MM.1S (cell line): ENCODE measurements around the gene TSGA10.
"Not testable (repeated sequence)": the region's sequence is repeated elsewhere in the genome, so short reads cannot be mapped to it uniquely, and the experiment has no call there.

Experiments used
- EZH2phosphoT487 ChIP-seq: fragments of 300-600 bp; sonication (generic); IDR thresholded peaks from 2 replicates; pipeline ENCODE4 v1.6.1; 2018; ENCODE audit warnings: antibody characterized with exemption, low read length
- TF ChIP-seq, protein P1 (sequence below): fragments of 300-600 bp; sonication (generic); IDR thresholded peaks from 2 replicates; pipeline ENCODE4 v1.5.1; 2016; ENCODE audit warnings: antibody characterized with exemption, low read length, mixed read lengths

DNA sequence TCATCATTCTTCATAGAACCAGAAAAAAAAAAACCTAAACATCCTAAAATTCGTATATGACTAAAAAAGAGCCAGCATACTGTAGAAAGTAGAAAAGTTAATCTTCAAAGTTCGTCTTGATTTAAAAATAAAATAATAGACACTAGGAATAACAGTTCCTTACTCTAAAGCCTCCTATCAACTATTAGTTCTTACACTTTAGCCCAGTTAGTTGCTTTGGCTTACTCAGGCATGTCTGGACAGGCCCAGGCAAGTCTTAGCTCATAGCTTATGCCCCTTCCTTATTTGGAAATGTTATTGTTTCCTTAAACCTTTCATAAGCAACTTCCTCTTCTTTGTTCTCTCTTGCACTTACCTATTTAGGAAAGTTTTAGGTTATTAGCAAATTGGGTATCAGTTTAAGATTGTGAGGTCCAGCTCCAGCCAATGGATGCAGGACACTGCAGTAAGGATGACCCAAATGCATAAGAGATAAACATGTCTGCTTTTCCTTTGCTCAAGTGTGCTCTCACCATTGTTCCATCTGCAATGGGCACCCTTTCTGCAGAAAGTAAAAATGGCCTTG, 113.9 kb downstream of the TSGA10 start:
- TF ChIP-seq, protein P1, sequence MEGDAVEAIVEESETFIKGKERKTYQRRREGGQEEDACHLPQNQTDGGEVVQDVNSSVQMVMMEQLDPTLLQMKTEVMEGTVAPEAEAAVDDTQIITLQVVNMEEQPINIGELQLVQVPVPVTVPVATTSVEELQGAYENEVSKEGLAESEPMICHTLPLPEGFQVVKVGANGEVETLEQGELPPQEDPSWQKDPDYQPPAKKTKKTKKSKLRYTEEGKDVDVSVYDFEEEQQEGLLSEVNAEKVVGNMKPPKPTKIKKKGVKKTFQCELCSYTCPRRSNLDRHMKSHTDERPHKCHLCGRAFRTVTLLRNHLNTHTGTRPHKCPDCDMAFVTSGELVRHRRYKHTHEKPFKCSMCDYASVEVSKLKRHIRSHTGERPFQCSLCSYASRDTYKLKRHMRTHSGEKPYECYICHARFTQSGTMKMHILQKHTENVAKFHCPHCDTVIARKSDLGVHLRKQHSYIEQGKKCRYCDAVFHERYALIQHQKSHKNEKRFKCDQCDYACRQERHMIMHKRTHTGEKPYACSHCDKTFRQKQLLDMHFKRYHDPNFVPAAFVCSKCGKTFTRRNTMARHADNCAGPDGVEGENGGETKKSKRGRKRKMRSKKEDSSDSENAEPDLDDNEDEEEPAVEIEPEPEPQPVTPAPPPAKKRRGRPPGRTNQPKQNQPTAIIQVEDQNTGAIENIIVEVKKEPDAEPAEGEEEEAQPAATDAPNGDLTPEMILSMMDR = not testable (repeated sequence)
- not testable (repeated sequence) for TF ChIP-seq EZH2phosphoT487
